Heart right ventricle (tissue), 16 donors: ENCODE results near the gene ZNF280D. TPM values are rescaled to one million over a fixed set of nuclear protein-coding genes. Genes with fewer than 3 reads are reported as not detected.

ENCODE experiments used
- ATAC-seq, 8 donors: fragments of 200-7000 bp; cut with Tn5 transposase; one replicate each; pipeline ENCODE4 v1.9.1; 2020; ENCODE audit warnings: mild to moderate bottlenecking in 8 of 8, moderate library complexity in 8 of 8, moderate number of reproducible peaks in 1 of 8
- DNase-seq, 2 donors: peaks; one replicate each; pipeline ENCODE4 v3.0.0-alpha.2; 2020
- H3K27ac ChIP-seq, 10 donors: fragments of 200-600 bp; sonication (generic) in 2 of 10; one replicate each; pipeline versions ENCODE4 v1.5.0 to v1.8.0; 2020 to 2022; ENCODE audit warnings: mild to moderate bottlenecking in 3 of 10
- H3K27me3 ChIP-seq, 7 donors: fragments of 200-600 bp; one replicate each; pipeline ENCODE4 v1.8.0; 2021 to 2022; ENCODE audit warnings: mild to moderate bottlenecking in 2 of 7
- H3K36me3 ChIP-seq, 9 donors: fragments of 200-600 bp; sonication (generic) in 1 of 9; one replicate each; pipeline versions ENCODE4 v1.5.0 to v1.8.0; 2020 to 2022; ENCODE audit warnings: mild to moderate bottlenecking in 2 of 9
- H3K4me1 ChIP-seq, 9 donors: fragments of 200-600 bp; sonication (generic) in 1 of 9; one replicate each; pipeline versions ENCODE4 v1.5.0 to v1.8.0; 2020 to 2022; ENCODE audit warnings: mild to moderate bottlenecking in 4 of 9
- H3K4me3 ChIP-seq, 10 donors: fragments of 200-600 bp; sonication (generic) in 2 of 10; one replicate each; pipeline versions ENCODE4 v1.5.0 to v1.8.0; 2020 to 2022; ENCODE audit warnings: mild to moderate bottlenecking in 7 of 10, moderate library complexity in 2 of 10
- H3K9me3 ChIP-seq, 11 donors: fragments of 200-600 bp in 10 of 11; sonication (generic) in 2 of 11; one replicate each; pipeline versions ENCODE4 v1.5.0 to v1.8.0; 2013 to 2022; ENCODE audit warnings: mild to moderate bottlenecking in 2 of 11, control low read depth in 1 of 11, moderate library complexity in 1 of 11
- CTCF ChIP-seq, 9 donors: fragments of 200-600 bp; sonication (generic) in 2 of 9; IDR thresholded peaks; one replicate each; pipeline versions ENCODE4 v1.5.0 to v1.8.0; 2021 to 2022; ENCODE audit warnings: antibody characterized with exemption in 9 of 9, mild to moderate bottlenecking in 5 of 9, moderate library complexity in 1 of 9
- WGBS, 2 donors: extraction: QIAGEN DNeasy Blood & Tissue Kit; methylation state at CpG; one replicate each; pipeline ENCODE4 v1.1.7; 2013; ENCODE audit warnings: inconsistent platforms in 1 of 2; 5-methylcytosine and 5-hydroxymethylcytosine counted together
- intact Hi-C, 10 donors: fragments of 100-400 bp; cut with DNase I; formaldehyde crosslinking; loops; one replicate each; pipeline versions ENCODE4 v1.11.1 to v1.14.2; 2022
- polyA plus RNA-seq, 2 donors: library from polyadenylated mRNA; stranded (reverse); fragments of 200-250 nt; gene quantifications; one replicate each; pipeline ENCODE4 v1.2.3, GENCODE V29; 2013
- total RNA-seq, 10 donors: library from RNA; stranded (reverse); fragmentation: NEBNext Ultra II Directional in 3 of 10; extraction: Animal tissue kit (Norgen Biotek cat#: 25700) in 3 of 10; gene quantifications; one replicate each; pipeline versions ENCODE4 v1.2.1 to v1.2.4, GENCODE V29; 2021 to 2023
- donor health status: Arrhythmogenic right ventricular cardiomyopathy.
- donor health status: ischemic (EF 13 %, LVEDD 7.1; RV severe dilation, severe dysfunction).
- donor health status: healthy with polysubstance abuse.
- donor health status: DM: no; HTN: yes; CAD: no.
- donor health status: DM: no; HTN: no; CAD: no.
- donor health status: ischemic (EF 25% LVEDD 6.9; RV normal size, moderate dysfunction).
- donor health status: ischemic (EF 25% LVEDD 5.7; RV mildly dilated, moderate dysfunction).
- donor health status: healthy.
- donor health status: DM: yes; HTN: yes; CAD: no.
- donor health status: Ischemic cardiomyopathy.
- donor health status: ischemic (EF 35%, LVEDD 5.7; RV mildly dilated, moderate dysfunction).
- donor health status: nonischemic (EF 11% LVEDD 7.7; RV severe dilation, severe dysfunction).
- donor health status: DM: yes; HTN: yes; CAD: no.
- donor health status: PGD.
- donor health status: ischemic (EF 29% LVEDD 5.4; RV normal size, mild dysfunction).
- donor health status: nonischemic (EF 23%, LVEDD 6.1; RV moderate dilation, normal function).

The ZNF280D gene
- total and polyA plus RNA-seq, 12 donors, result 6.9 to 42.4 (median 24.9) TPM

DNA sequence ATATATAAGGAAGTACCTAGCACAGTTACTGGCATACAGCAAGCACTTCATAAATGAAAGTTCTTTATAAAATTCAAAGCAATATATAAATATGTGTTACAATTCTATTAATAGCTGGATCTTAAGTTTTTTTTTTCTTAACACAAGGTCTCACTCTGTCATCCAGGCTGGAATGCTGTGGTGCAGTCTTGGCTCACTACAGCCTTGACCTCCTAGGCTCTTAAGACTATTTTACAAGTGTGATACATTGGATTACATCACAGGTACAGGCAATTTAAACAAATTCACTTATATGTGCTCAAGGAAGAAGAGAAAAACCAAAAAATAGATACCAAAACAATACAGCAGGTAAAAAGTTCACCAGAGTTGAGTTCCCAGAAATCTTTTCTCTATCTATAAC lies 60.6 kb downstream of the ZNF280D start:
- H3K4me1 ChIP-seq, result peaks cover 0 to 22% (median 5%) of the 10 kb centered on the region in 9 donors

DNA sequence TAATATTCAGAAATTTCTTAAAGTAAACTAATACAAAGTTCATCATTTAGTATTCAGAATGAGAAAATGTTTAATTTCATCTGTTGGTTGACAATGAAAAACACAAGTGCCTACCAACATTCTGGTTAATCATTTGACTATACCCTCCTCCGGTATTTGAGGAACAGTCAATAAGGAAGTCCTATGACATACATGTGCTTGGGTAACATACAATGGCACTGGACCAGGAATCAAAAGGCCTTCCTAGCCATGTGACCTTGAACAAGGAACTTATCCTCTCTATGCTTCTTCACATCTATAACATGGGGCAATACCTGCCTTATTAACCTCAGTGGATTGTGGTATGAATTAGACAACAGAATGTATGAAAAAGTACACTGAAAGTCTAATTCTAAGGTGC lies 65.8 kb downstream of the ZNF280D start:
- DNase-seq, result no peak
- H3K27ac ChIP-seq, result no peak overlapping the region
- intact Hi-C loops, result no loop called here
- H3K36me3 ChIP-seq, result peaks cover 0 to 94% (median 26%) of the 10 kb centered on the region in 9 donors
- no peaks in the 10 kb centered on the region for H3K9me3 ChIP-seq
- no peak for ATAC-seq
- no peak for TF ChIP-seq CTCF (IDR thresholded peaks at IDR 0.05)
- 80 to 100% methylated on average over 1 of the region's 1 CpG for WGBS, 2 donors
- H3K4me3 ChIP-seq, result no peak overlapping the region
- no peaks in the 10 kb centered on the region for H3K27me3 ChIP-seq
- peaks cover 0 to 4% (median 0%) of the 10 kb centered on the region in 9 donors for H3K4me1 ChIP-seq

More for the DNA sequence above, 60.6 kb downstream of the ZNF280D start:
- ATAC-seq, result no peak
- Histone ChIP-seq H3K36me3 (peaks cover 0 to 92% (median 11%) of the 10 kb centered on the region in 9 donors), H3K4me3 (no peak overlapping the region), H3K9me3 (no peaks in the 10 kb centered on the region), H3K27me3 (no peaks in the 10 kb centered on the region), H3K27ac (no peak overlapping the region)
- no peak for DNase-seq
- intact Hi-C loops, result no loop called here
- TF ChIP-seq CTCF (IDR thresholded peaks at IDR 0.05), result no peak

- DNase-seq (no peak), ATAC-seq (no peak)
- H3K9me3 ChIP-seq, result no peaks in the 10 kb centered on the region
- intact Hi-C loops, result no loop called here
- H3K36me3 ChIP-seq, result peaks cover 0 to 100% (median 20%) of the 10 kb centered on the region in 9 donors
- H3K4me3 ChIP-seq, result no peak overlapping the region
- no peaks in the 10 kb centered on the region for H3K27me3 ChIP-seq
- TF ChIP-seq CTCF (IDR thresholded peaks at IDR 0.05), result no peak
- H3K4me1 ChIP-seq, result no peaks in the 10 kb centered on the region
- H3K27ac ChIP-seq, result no peak overlapping the region
Observed at GRCh38 chr15:56660943-56661342, 72.4 kb downstream of the ZNF280D start.

GRCh38 chr15:56659197-56659596 lies 74.1 kb downstream of the ZNF280D start:
- Histone ChIP-seq H3K27ac (no peak overlapping the region), H3K27me3 (no peaks in the 10 kb centered on the region), H3K4me1 (no peaks in the 10 kb centered on the region), H3K9me3 (no peaks in the 10 kb centered on the region), H3K4me3 (no peak overlapping the region), H3K36me3 (peaks cover 0 to 97% (median 10%) of the 10 kb centered on the region in 9 donors)
- TF ChIP-seq CTCF (IDR thresholded peaks at IDR 0.05), result no peak
- DNase-seq, result no peak
- intact Hi-C loops, result no loop called here
- WGBS, 2 donors, result 90 to 96% methylated on average over 2 of the region's 2 CpGs
- ATAC-seq, result no peak
